ENCODE measurements around the gene OGFOD3. TPM values are rescaled to one million over a fixed set of nuclear protein-coding genes. Genes with fewer than 3 reads are reported as not detected.

The OGFOD3 gene
- total RNA-seq, 1 donor from 2014 or later, result 10.1 TPM

Small RNA genes lying within 50 kb of the gene (small RNA-seq; reads per million reads assigned to genes)
- gene RF00019 (ENCODE audit: low replicate concordance), result not detected

Other genes with a start within 250 kb of the OGFOD3 start
- 16.2 TPM for gene CCDC57, start 205.7 kb downstream of the OGFOD3 start, total RNA-seq
- gene SLC16A3, start 189.5 kb downstream of the OGFOD3 start, total RNA-seq, result 2.5 TPM
- gene CSNK1D, start 144.9 kb downstream of the OGFOD3 start, total RNA-seq, result 32.2 TPM
- gene CD7, start 101.0 kb downstream of the OGFOD3 start, total RNA-seq, result not detected
- gene SECTM1, start 84.8 kb downstream of the OGFOD3 start, total RNA-seq, result 0.74 TPM
- gene TEX19, start 59.3 kb downstream of the OGFOD3 start, total RNA-seq, result not detected
- not detected for gene UTS2R, start 46.8 kb downstream of the OGFOD3 start, total RNA-seq
- gene HEXD, start 239 bp downstream of the OGFOD3 start, total RNA-seq, result 21.1 TPM
- 25.1 TPM for gene CYBC1, start 32.2 kb upstream of the OGFOD3 start, total RNA-seq
- gene NARF, start 40.2 kb upstream of the OGFOD3 start, total RNA-seq, result 40.6 TPM
- gene FOXK2, start 101.1 kb upstream of the OGFOD3 start, total RNA-seq, result 27.8 TPM
- 43.0 TPM for gene WDR45B, start 229.9 kb upstream of the OGFOD3 start, total RNA-seq

All from temporal lobe (tissue), 2 donors.